ENCODE results near the gene SLC48A1. TPM values are rescaled to one million over a fixed set of nuclear protein-coding genes. Genes with fewer than 3 reads are reported as not detected.

The SLC48A1 gene
- polyA plus RNA-seq, 1 donor from 2014 or later, result 8.0 TPM

- H3K9me2 ChIP-seq (ENCODE audit: insufficient read depth, low read length), result no peaks in the 10 kb centered on the region
- no peak overlapping the region for H3K4me2 ChIP-seq (ENCODE audit: low read length)
- no peak overlapping the region for H2AFZ ChIP-seq (ENCODE audit: low read depth, low read length)
- no peaks in the 10 kb centered on the region for H3K27me3 ChIP-seq (ENCODE audit: insufficient read depth, low read depth, low read length)
- no peaks in the 10 kb centered on the region for H3K36me3 ChIP-seq (ENCODE audit: insufficient read depth, low read length)
- H3K9ac ChIP-seq (ENCODE audit: low read length), result no peak overlapping the region
- no peaks in the 10 kb centered on the region for H3F3A ChIP-seq (ENCODE audit: insufficient read depth, low read length, poor library complexity, severe bottlenecking)
- no peaks in the 10 kb centered on the region for H3K79me2 ChIP-seq (replicated peaks; ENCODE audit: insufficient read depth, low read length)
- TF ChIP-seq POLR2AphosphoS5 (IDR thresholded peaks at IDR 0.05), result no peak
- TF ChIP-seq, protein P1, sequence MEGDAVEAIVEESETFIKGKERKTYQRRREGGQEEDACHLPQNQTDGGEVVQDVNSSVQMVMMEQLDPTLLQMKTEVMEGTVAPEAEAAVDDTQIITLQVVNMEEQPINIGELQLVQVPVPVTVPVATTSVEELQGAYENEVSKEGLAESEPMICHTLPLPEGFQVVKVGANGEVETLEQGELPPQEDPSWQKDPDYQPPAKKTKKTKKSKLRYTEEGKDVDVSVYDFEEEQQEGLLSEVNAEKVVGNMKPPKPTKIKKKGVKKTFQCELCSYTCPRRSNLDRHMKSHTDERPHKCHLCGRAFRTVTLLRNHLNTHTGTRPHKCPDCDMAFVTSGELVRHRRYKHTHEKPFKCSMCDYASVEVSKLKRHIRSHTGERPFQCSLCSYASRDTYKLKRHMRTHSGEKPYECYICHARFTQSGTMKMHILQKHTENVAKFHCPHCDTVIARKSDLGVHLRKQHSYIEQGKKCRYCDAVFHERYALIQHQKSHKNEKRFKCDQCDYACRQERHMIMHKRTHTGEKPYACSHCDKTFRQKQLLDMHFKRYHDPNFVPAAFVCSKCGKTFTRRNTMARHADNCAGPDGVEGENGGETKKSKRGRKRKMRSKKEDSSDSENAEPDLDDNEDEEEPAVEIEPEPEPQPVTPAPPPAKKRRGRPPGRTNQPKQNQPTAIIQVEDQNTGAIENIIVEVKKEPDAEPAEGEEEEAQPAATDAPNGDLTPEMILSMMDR (IDR thresholded peaks at IDR 0.05; ENCODE audit: poor library complexity, severe bottlenecking), result no peak
- no peak for TF ChIP-seq SMC3 (conservative IDR thresholded peaks at IDR 0.05; ENCODE audit: poor library complexity)
- TF ChIP-seq TAF1 (IDR thresholded peaks at IDR 0.05; ENCODE audit: low read depth), result no peak
- TF ChIP-seq EP300 (conservative IDR thresholded peaks at IDR 0.05; ENCODE audit: poor library complexity, severe bottlenecking), result no peak
- TF ChIP-seq RAD21 (conservative IDR thresholded peaks at IDR 0.05), result no peak
- no peak for TF ChIP-seq EZH2 (IDR thresholded peaks at IDR 0.05; ENCODE audit: borderline replicate concordance, insufficient read depth, low read length, poor library complexity, severe bottlenecking)
- TF ChIP-seq MXI1 (conservative IDR thresholded peaks at IDR 0.05; ENCODE audit: poor library complexity, severe bottlenecking), result no peak
- TF ChIP-seq, protein P2, sequence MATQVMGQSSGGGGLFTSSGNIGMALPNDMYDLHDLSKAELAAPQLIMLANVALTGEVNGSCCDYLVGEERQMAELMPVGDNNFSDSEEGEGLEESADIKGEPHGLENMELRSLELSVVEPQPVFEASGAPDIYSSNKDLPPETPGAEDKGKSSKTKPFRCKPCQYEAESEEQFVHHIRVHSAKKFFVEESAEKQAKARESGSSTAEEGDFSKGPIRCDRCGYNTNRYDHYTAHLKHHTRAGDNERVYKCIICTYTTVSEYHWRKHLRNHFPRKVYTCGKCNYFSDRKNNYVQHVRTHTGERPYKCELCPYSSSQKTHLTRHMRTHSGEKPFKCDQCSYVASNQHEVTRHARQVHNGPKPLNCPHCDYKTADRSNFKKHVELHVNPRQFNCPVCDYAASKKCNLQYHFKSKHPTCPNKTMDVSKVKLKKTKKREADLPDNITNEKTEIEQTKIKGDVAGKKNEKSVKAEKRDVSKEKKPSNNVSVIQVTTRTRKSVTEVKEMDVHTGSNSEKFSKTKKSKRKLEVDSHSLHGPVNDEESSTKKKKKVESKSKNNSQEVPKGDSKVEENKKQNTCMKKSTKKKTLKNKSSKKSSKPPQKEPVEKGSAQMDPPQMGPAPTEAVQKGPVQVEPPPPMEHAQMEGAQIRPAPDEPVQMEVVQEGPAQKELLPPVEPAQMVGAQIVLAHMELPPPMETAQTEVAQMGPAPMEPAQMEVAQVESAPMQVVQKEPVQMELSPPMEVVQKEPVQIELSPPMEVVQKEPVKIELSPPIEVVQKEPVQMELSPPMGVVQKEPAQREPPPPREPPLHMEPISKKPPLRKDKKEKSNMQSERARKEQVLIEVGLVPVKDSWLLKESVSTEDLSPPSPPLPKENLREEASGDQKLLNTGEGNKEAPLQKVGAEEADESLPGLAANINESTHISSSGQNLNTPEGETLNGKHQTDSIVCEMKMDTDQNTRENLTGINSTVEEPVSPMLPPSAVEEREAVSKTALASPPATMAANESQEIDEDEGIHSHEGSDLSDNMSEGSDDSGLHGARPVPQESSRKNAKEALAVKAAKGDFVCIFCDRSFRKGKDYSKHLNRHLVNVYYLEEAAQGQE (IDR thresholded peaks at IDR 0.05; ENCODE audit: borderline replicate concordance), result no peak
- no peaks in the 10 kb centered on the region for H3K9me3 ChIP-seq (ENCODE audit: low read length)
- H4K20me1 ChIP-seq (ENCODE audit: insufficient read depth), result no peaks in the 10 kb centered on the region
- H3K4me3 ChIP-seq (ENCODE audit: low read length), result no peak overlapping the region
- H3K27ac ChIP-seq (ENCODE audit: low read length), result no peak overlapping the region
Measured at GRCh38 chr12:47798382-47798948, 25.4 kb downstream of the SLC48A1 start.

GRCh38 chr12:47799357-47799955, 26.4 kb downstream of the SLC48A1 start:
- Histone ChIP-seq H3K27me3 (ENCODE audit: insufficient read depth, low read depth, low read length) (no peaks in the 10 kb centered on the region), H3K79me2 (replicated peaks; ENCODE audit: insufficient read depth, low read length) (no peaks in the 10 kb centered on the region), H3K4me2 (ENCODE audit: low read length) (no peak overlapping the region), H3K27ac (ENCODE audit: low read length) (no peak overlapping the region), H3F3A (ENCODE audit: insufficient read depth, low read length, poor library complexity, severe bottlenecking) (no peaks in the 10 kb centered on the region), H3K9me3 (ENCODE audit: low read length) (no peaks in the 10 kb centered on the region), H3K36me3 (ENCODE audit: insufficient read depth, low read length) (no peaks in the 10 kb centered on the region), H3K9ac (ENCODE audit: low read length) (no peak overlapping the region), H4K20me1 (ENCODE audit: insufficient read depth) (no peaks in the 10 kb centered on the region), H3K9me2 (ENCODE audit: insufficient read depth, low read length) (no peaks in the 10 kb centered on the region), H2AFZ (ENCODE audit: low read depth, low read length) (no peak overlapping the region), H3K4me3 (ENCODE audit: low read length) (no peak overlapping the region)
- TF ChIP-seq SMC3 (conservative IDR thresholded peaks at IDR 0.05; ENCODE audit: poor library complexity) (no peak), EP300 (conservative IDR thresholded peaks at IDR 0.05; ENCODE audit: poor library complexity, severe bottlenecking) (no peak), MXI1 (conservative IDR thresholded peaks at IDR 0.05; ENCODE audit: poor library complexity, severe bottlenecking) (no peak), TAF1 (IDR thresholded peaks at IDR 0.05; ENCODE audit: low read depth) (no peak), POLR2AphosphoS5 (IDR thresholded peaks at IDR 0.05) (no peak), RAD21 (conservative IDR thresholded peaks at IDR 0.05) (no peak)
- TF ChIP-seq, protein P1 (IDR thresholded peaks at IDR 0.05; ENCODE audit: poor library complexity, severe bottlenecking), result no peak
